NCI-H146 treated with DMSO at 0.1 percent for 48 hours (cell line): ENCODE measurements around the gene MRPL32.

Experiments
- DNase-seq: peaks from one replicate; lab custom pipeline; 2025; ENCODE audit not compliant: unreplicated experiment; lab: John Stamatoyannopoulos, UW

Gene MRPL32

DNA sequence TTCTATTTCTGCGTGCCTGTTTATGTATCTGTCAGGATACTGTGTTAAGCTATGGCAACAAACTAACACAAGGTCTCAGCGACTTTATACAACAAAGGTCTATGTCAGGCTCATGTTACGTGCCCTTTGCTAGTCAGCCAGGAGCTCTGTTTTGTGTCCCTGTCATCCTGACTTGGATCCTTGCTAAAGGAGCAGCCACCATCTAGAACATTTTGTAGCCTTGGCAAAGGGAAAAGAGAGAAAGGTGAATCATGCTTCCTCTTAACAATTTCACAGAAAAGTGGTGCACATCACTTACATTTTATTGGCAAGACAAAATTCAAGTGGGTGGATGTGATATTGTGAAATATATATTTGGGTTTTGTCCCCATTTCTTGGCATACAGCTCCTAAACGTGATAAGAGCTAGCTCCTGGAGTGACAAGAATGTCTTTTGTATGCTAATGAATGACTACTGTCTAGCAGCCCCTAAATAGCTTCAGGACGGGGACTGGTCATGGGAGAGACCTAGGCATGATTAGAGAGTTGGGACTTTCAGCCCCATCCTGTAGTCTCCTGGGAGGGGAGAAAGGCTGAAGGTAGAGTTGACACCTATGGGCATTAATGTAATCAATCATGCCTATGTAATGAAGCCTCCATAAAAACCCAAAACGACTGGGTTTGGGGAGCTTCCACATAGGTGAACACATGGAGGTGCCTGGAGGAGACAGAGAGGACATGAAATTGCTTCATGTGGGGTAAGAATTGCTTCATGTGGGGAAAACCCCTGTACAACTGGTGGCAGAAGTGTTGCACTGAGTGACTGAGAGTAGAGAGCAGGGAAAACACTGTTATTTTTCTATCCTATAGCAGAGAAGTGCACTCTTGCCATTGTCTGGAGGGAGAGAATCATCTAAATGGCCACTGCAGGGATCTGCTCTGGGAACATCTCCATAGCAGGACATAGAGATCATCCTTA, 33.0 kb downstream of the MRPL32 start:
- no peak for DNase-seq

DNA sequence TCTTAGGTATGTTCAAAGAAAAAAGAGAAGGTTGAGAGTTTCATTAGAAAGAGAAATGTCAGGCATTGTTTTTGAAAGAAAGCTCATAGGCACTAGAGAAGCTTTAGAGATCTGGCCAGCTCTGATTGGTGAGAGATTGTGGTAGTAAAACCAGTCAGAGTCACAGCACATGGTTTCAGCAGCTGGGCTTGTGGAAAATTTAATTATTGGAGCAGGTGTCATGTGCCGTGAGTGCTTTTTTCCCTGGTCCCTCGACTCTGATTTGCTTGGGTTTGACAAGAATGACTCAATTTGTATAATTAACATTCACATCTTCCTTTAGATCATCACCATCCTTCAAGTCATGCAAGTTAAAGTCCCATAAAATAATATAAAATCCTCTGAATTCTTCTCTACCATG, 35.2 kb downstream of the MRPL32 start:
- DNase-seq, result no peak

GRCh38 chr7:42972699-42973500, 40.7 kb downstream of the MRPL32 start:
- no peak for DNase-seq

GRCh38 chr7:42976371-42976770, 44.2 kb downstream of the MRPL32 start:
- DNase-seq, result no peak

GRCh38 chr7:42978496-42978895, 46.3 kb downstream of the MRPL32 start:
- no peak for DNase-seq

DNA sequence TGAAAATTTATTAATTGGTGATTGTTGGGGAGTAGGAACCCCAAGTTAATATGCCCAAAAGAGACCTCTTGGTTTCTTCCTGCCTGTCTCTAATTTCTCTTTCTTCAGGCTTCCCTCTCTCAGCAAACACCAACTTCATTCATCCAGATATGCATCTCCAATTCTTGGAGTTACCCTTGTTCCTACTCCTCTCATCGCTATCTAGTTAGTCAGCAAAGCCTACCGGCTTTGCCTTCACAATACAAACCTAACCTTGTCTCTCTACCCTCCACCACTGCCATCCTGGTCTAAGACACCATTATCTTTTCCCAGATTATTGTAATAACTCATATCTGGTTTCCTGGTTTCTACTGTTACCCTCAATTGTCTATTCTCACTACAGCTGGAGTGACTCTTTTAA, 47.9 kb downstream of the MRPL32 start:
- DNase-seq, result no peak

GRCh38 chr7:42980514-42980913, 48.3 kb downstream of the MRPL32 start:
- no peak for DNase-seq

GRCh38 chr7:42981601-42982000, 49.4 kb downstream of the MRPL32 start:
- DNase-seq, result no peak

- DNase-seq, result no peak
These were observed 50.5 kb downstream of the MRPL32 start for GRCh38 chr7:42982604-42983115.

DNA sequence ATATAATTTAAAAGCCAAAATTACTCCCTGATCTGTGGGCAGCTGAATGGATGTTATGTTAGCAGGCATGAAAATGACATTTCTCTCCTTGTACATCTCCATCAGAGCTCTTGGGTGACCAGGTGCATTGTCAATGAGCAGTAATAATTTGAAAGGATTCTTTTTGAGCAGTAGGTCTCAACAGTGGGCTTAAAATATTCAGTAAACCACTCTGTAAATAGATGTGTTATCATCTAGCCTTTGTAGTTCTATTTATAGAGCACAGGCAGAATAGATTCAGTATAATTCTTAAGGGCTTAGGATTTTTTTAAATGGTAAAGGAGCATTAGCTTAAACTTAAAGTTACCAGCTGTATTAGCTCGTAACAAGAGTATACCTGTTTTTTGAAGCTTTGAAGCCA, 52.0 kb downstream of the MRPL32 start:
- DNase-seq, result no peak

DNA sequence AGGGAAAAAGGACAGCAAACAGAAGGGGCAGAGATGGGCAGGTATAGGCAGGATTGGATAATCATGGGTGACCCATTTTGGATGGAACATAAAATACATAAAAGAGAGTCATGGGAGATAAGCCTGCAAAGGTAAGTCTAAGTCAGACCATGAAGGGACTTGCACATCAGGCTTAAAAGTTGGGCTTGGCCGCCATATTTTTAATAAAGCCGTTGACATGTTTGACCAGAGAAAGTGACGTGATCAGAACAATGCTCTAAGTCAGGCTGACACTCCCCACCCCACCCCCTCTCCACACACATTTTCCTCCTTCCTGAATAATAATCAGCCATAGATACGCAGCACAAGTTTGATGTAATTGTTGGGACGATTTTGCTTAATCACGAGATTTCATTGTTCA, 54.0 kb downstream of the MRPL32 start:
- no peak for DNase-seq

DNA sequence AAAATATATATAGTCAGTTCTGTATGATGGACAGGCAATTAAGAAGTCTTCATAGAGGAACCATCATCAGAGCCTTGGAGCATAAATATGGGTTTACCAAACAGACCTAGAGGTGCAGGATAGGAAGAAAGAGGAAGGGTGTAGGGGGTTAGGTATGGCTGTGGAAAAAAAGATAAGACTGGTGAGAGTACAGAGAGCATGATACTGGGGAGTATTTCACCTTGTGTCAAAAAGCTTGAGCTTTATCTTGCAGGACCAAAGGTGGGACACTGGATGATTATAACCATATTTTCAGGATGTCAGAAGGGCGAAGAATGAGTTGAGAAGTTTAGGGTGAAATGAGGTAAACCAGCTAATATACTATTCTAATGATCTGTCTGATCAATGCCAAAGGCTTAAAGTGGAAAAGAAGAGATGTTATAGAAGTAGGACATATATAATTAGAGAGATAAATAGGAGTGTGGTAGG, 54.6 kb downstream of the MRPL32 start:
- no peak for DNase-seq
